Cardiac muscle cell (in vitro differentiated cells and primary cell): ENCODE data around the gene ZNF714. TPM values are rescaled to one million over a fixed set of nuclear protein-coding genes. Genes with fewer than 3 reads are reported as not detected.

ENCODE experiments used
- DNase-seq, 2 donors: peaks; one replicate each; pipeline versions ENCODE4 v3.0.0 to v3.0.0-alpha.2; 2010 to 2017; ENCODE audit warnings: low read depth in 1 of 2, low spot score in 1 of 2
- H3K27ac ChIP-seq: fragments of 200-600 bp; sonication (generic); 2 replicates; pipeline ENCODE4 v1.5.1; 2016
- H3K27me3 ChIP-seq: fragments of 200-600 bp; sonication (generic); 2 replicates; pipeline ENCODE4 v1.6.0; 2016; ENCODE audit warnings: control low read depth
- H3K36me3 ChIP-seq: fragments of 200-600 bp; sonication (generic); 2 replicates; pipeline ENCODE4 v1.5.1; 2016; ENCODE audit warnings: control low read depth
- H3K4me1 ChIP-seq: fragments of 200-600 bp; sonication (generic); 2 replicates; pipeline ENCODE4 v1.8.1; 2017; ENCODE audit warnings: low read depth, mild to moderate bottlenecking, mixed run types
- H3K4me3 ChIP-seq: fragments of 200-600 bp; sonication (generic); 2 replicates; pipeline ENCODE4 v1.5.1; 2016; ENCODE audit warnings: mild to moderate bottlenecking
- H3K9me3 ChIP-seq: fragments of 200-600 bp; sonication (generic); 2 replicates; pipeline ENCODE4 v1.5.1; 2017; ENCODE audit warnings: low read depth, mild to moderate bottlenecking, control low read depth
- polyA plus RNA-seq: library from polyadenylated mRNA; unstranded; fragments of >200 nt; fragmentation: Nextera tagmentation; extraction: Ambion mirVana; gene quantifications from 2 replicates; pipeline ENCODE4 v1.2.1, GENCODE V29; 2016
- total RNA-seq: library from RNA; depleted of rRNA; stranded (reverse); fragments of >200 nt; gene quantifications from 2 replicates; pipeline ENCODE4 v1.2.3, GENCODE V29; 2016
- TF ChIP-seq, protein P1 (sequence below): IDR thresholded peaks from 2 replicates; pipeline ENCODE4 v1.5.1; 2012; ENCODE audit warnings: low read depth, mild to moderate bottlenecking, low read length

ZNF714 gene
- total and polyA plus RNA-seq, 2 experiments from 2014 or later = 12.5 to 17.3 TPM

DNA sequence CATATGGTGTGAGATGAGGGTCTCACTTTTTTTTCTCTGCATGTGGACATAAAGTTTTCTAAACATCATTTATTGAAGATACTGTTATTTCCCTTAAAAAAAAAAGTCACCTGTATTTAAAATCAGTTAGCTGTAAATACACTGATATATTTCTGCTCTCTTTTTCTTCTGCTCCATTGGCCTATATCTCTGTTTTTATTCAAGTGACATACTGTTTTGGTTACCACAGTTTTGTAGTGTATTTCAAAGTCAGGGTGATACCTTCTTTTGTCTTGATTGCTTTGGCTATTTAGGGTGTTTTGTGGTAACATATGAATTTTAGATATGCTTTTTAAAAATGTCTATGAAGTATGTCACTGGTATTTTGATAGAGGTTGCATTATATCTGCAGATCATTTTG, 44.1 kb downstream of the ZNF714 start:
- Histone ChIP-seq H3K9me3 (no peaks in the 10 kb centered on the region), H3K36me3 (peaks cover 2% of the 10 kb centered on the region)

DNA sequence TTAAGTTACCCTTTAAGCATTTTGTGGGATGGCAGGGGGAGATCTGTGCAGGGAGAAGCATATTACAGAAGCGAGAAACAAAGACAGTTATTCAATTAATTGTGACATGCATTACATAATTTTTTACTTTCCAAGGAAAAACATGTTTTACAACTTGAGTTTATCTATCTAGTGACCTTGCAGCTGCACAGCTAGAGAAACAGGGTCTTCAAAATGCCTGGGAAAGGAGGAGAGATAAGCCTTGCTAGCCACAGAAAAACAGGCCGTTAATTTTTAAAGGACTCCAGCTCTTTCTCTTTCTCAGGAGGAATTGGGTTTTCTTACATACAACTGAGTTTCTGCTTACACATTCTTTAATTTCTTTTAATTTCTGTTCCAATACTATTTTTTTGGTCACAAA, 45.0 kb downstream of the ZNF714 start:
- Histone ChIP-seq H3K27me3 (no peaks in the 10 kb centered on the region), H3K9me3 (no peaks in the 10 kb centered on the region), H3K4me3 (no peak overlapping the region), H3K27ac (peak overlapping the region; percentile 39), H3K4me1 (peaks cover 8% of the 10 kb centered on the region), H3K36me3 (peaks cover 2% of the 10 kb centered on the region)
- no peak for DNase-seq
- TF ChIP-seq, protein P1, sequence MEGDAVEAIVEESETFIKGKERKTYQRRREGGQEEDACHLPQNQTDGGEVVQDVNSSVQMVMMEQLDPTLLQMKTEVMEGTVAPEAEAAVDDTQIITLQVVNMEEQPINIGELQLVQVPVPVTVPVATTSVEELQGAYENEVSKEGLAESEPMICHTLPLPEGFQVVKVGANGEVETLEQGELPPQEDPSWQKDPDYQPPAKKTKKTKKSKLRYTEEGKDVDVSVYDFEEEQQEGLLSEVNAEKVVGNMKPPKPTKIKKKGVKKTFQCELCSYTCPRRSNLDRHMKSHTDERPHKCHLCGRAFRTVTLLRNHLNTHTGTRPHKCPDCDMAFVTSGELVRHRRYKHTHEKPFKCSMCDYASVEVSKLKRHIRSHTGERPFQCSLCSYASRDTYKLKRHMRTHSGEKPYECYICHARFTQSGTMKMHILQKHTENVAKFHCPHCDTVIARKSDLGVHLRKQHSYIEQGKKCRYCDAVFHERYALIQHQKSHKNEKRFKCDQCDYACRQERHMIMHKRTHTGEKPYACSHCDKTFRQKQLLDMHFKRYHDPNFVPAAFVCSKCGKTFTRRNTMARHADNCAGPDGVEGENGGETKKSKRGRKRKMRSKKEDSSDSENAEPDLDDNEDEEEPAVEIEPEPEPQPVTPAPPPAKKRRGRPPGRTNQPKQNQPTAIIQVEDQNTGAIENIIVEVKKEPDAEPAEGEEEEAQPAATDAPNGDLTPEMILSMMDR = no peak

More for the DNA sequence above, 44.1 kb downstream of the ZNF714 start:
- H3K4me1 ChIP-seq = peaks cover 8% of the 10 kb centered on the region
- no peaks in the 10 kb centered on the region for H3K27me3 ChIP-seq
- no peak overlapping the region for H3K4me3 ChIP-seq
- no peak for DNase-seq
- no peak overlapping the region for H3K27ac ChIP-seq
- TF ChIP-seq, protein P1 = no peak

DNA sequence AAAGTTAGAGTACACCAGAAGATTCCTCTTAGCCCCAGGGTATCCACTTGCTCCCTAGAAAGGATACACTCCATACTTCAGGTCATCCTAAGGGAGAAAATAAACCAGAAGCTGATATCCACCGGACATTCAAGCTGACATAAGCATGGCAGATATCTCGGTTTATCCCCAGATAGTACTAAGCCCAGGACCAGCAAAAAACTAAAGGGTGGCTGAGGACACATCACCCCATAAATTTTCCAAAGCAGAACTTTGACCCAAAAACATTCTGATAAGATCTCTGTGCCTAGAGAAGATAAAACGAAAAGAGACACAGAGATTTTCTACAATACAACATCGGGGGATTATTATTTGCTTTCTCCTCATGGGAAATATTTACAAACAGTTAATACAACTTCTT, 45.9 kb downstream of the ZNF714 start:
- no peaks in the 10 kb centered on the region for H3K27me3 ChIP-seq
- H3K9me3 ChIP-seq = no peaks in the 10 kb centered on the region
- no peak overlapping the region for H3K27ac ChIP-seq
- peaks cover 8% of the 10 kb centered on the region for H3K4me1 ChIP-seq
- H3K4me3 ChIP-seq = no peak overlapping the region
- DNase-seq = no peak
- TF ChIP-seq, protein P1 = no peak
- H3K36me3 ChIP-seq = no peaks in the 10 kb centered on the region

DNA sequence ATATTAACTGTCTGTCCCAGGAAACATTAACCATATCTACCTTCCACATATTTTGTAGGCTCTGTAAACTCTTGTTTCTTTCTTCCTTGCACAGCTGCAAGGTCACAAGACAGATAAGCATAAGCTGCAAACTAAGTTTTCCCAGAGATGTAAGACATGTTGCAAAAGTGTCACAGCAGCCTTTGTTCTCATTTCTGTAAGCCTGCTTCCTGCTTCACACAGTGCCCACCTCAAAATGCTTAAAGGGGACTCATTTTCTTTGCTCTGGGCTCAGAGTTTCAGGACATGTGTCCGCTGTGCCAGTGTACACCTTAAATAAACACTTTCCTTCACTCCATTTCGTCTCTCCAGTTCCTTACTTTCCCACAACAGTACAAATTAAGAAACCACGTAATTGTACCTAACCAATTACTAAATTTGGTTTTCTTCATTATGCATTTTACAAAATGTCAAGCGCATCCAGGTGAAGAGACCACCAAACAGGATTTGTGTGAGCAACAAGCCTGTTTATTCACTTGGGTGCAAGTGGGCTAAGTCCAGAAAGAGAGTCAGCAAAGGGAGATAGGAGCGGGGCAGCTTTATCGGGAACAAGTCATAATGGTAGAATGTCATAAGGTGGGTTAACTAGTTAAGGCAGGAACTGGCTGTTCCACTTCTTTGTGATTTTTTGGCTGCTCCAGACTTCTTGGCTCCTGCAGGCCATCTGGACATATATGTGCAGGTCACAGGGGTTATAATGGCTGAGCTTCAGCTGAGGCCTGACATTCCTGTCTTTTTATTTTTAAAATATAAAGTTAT, 47.1 kb downstream of the ZNF714 start:
- peak; percentile 0 to 18 for DNase-seq
- H3K27ac ChIP-seq = peak overlapping the region; percentile 47
- peaks cover 8% of the 10 kb centered on the region for H3K4me1 ChIP-seq
- H3K36me3 ChIP-seq = no peaks in the 10 kb centered on the region
- H3K4me3 ChIP-seq = no peak overlapping the region
- H3K9me3 ChIP-seq = no peaks in the 10 kb centered on the region
- no peaks in the 10 kb centered on the region for H3K27me3 ChIP-seq
- TF ChIP-seq, protein P1 = no peak

DNA sequence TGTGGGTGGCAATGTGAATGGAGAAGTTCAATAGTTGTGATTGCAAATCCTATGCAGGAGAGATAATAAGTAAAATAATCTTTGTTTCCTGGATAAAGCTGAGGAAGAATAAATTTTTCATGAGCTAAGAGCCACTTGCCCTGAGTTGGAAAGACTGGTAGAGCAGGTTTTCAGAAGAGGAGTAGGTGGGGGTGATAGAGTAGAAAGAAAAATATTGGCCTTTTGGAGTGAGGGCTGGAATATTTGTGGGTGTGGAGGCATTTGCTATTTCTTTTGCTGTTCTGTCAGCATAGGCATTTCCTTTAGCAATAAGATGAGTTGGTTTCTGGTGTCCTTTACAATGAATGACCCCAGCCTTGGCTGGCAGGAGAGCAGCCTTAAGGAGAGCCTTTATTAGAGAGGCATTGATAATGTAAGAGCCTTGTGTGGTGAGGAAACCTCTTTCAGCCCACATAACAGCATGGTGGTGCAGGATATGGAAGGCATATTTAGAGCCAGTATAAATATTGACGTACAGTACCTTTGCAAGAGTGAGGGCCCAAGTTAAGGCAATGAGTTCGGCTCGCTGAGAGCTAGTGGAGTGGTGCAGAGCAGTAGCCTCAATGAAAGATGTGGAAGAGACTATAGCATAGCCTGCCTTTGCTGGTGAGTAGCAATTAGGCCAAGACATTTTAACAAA, 48.2 kb downstream of the ZNF714 start:
- Histone ChIP-seq H3K27me3 (no peaks in the 10 kb centered on the region), H3K4me1 (peaks cover 8% of the 10 kb centered on the region), H3K9me3 (no peaks in the 10 kb centered on the region), H3K4me3 (no peak overlapping the region), H3K27ac (no peak overlapping the region), H3K36me3 (no peaks in the 10 kb centered on the region)
- no peak for DNase-seq
- TF ChIP-seq, protein P1 = no peak
